Liver (tissue), 3 donors: Measurements from ENCODE around the gene CBR4.

ENCODE experiments used
- RAD21 ChIP-seq, 2 donors: IDR thresholded peaks; 2 replicates each; pipeline ENCODE4 v1.6.1; 2016; ENCODE audit warnings: antibody characterized with exemption in 2 of 2, mild to moderate bottlenecking in 2 of 2
- RXRA ChIP-seq, 2 donors: IDR thresholded peaks; 2 replicates each; pipeline ENCODE4 v1.6.1; 2017 to 2018; ENCODE audit warnings: antibody characterized with exemption in 2 of 2, mild to moderate bottlenecking in 1 of 2
- TAF1 ChIP-seq: conservative IDR thresholded peaks from 2 replicates; pipeline ENCODE4 v1.6.1; 2016; ENCODE audit warnings: antibody characterized with exemption, mild to moderate bottlenecking
- YY1 ChIP-seq: IDR thresholded peaks from 2 replicates; pipeline ENCODE4 v1.6.1; 2016; ENCODE audit warnings: antibody characterized with exemption, mild to moderate bottlenecking
- TF ChIP-seq, protein P1 (sequence below): IDR thresholded peaks from 2 replicates; pipeline ENCODE4 v1.6.1; 2016; ENCODE audit warnings: antibody characterized with exemption
- TF ChIP-seq, protein P2 (sequence below): IDR thresholded peaks from 2 replicates; pipeline ENCODE4 v1.6.1; 2016; ENCODE audit warnings: antibody characterized with exemption, mild to moderate bottlenecking
- TF ChIP-seq, protein P3 (sequence below): fragments of 150-350 bp; IDR thresholded peaks from 2 replicates; pipeline ENCODE4 v1.5.1; 2017; ENCODE audit warnings: improper control_type of control experiment, low read depth, low read length; ENCODE audit not compliant: missing input control
- TF ChIP-seq, protein P4 (sequence below): IDR thresholded peaks from 2 replicates; pipeline ENCODE4 v1.6.1; 2016; ENCODE audit warnings: antibody characterized with exemption
- donor health status: healthy.
- donor health status: healthy.

DNA sequence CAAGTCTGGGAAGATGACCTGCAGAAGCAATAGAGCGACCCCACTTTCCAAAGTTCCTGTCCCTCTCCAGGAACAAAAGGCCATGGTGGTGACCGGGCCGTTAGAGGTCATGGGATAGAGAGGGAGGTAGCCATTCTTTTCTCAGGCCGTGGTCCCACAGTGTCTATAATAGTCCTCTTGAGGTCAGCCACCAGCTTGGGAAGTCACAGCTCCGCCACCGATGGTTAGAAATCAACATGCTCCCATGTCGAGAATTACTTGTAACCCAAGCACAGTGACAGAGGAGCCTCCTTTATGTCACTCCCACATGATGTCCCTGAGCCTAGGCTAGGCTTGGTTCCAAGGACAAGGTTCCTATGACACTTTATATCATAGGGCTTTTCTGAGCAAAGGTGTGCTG is 48.3 kb upstream of the CBR4 start:
- TF ChIP-seq, protein P1, sequence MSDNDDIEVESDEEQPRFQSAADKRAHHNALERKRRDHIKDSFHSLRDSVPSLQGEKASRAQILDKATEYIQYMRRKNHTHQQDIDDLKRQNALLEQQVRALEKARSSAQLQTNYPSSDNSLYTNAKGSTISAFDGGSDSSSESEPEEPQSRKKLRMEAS = no peak
- TF ChIP-seq YY1 = no peak
- TF ChIP-seq RXRA (IDR thresholded peaks at IDR 0.05) = peak in 1 of 2 donors; percentile 39
- TF ChIP-seq TAF1 = no peak
- TF ChIP-seq, protein P2, sequence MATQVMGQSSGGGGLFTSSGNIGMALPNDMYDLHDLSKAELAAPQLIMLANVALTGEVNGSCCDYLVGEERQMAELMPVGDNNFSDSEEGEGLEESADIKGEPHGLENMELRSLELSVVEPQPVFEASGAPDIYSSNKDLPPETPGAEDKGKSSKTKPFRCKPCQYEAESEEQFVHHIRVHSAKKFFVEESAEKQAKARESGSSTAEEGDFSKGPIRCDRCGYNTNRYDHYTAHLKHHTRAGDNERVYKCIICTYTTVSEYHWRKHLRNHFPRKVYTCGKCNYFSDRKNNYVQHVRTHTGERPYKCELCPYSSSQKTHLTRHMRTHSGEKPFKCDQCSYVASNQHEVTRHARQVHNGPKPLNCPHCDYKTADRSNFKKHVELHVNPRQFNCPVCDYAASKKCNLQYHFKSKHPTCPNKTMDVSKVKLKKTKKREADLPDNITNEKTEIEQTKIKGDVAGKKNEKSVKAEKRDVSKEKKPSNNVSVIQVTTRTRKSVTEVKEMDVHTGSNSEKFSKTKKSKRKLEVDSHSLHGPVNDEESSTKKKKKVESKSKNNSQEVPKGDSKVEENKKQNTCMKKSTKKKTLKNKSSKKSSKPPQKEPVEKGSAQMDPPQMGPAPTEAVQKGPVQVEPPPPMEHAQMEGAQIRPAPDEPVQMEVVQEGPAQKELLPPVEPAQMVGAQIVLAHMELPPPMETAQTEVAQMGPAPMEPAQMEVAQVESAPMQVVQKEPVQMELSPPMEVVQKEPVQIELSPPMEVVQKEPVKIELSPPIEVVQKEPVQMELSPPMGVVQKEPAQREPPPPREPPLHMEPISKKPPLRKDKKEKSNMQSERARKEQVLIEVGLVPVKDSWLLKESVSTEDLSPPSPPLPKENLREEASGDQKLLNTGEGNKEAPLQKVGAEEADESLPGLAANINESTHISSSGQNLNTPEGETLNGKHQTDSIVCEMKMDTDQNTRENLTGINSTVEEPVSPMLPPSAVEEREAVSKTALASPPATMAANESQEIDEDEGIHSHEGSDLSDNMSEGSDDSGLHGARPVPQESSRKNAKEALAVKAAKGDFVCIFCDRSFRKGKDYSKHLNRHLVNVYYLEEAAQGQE = no peak
- TF ChIP-seq, protein P3, sequence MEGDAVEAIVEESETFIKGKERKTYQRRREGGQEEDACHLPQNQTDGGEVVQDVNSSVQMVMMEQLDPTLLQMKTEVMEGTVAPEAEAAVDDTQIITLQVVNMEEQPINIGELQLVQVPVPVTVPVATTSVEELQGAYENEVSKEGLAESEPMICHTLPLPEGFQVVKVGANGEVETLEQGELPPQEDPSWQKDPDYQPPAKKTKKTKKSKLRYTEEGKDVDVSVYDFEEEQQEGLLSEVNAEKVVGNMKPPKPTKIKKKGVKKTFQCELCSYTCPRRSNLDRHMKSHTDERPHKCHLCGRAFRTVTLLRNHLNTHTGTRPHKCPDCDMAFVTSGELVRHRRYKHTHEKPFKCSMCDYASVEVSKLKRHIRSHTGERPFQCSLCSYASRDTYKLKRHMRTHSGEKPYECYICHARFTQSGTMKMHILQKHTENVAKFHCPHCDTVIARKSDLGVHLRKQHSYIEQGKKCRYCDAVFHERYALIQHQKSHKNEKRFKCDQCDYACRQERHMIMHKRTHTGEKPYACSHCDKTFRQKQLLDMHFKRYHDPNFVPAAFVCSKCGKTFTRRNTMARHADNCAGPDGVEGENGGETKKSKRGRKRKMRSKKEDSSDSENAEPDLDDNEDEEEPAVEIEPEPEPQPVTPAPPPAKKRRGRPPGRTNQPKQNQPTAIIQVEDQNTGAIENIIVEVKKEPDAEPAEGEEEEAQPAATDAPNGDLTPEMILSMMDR = no peak
- TF ChIP-seq, protein P4, sequence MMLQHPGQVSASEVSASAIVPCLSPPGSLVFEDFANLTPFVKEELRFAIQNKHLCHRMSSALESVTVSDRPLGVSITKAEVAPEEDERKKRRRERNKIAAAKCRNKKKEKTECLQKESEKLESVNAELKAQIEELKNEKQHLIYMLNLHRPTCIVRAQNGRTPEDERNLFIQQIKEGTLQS = no peak
- no peak for TF ChIP-seq RAD21 (IDR thresholded peaks at IDR 0.05)
